Activated CD8-positive, alpha-beta memory T cell treated with anti-CD3 and anti-CD28 coated beads for 36 hours (primary cell): ENCODE measurements around the gene CCM2L. TPM values are rescaled to one million over a fixed set of nuclear protein-coding genes. Genes with fewer than 3 reads are reported as not detected.

Experiments
- CTCF ChIA-PET: fragments of 350-600 bp; sonication (Branson Sonifier 250); formaldehyde crosslinking; loops from one replicate; lab custom pipeline; 2021; ENCODE audit warnings: antibody characterized with exemption; lab: Charles Lee
- POLR2A ChIA-PET: fragments of 350-600 bp; sonication (Branson Sonifier 250); formaldehyde crosslinking; loops from one replicate; lab custom pipeline; 2021; ENCODE audit warnings: antibody characterized with exemption; lab: Charles Lee
- total RNA-seq, 2 experiments: library from RNA; stranded (reverse); gene quantifications; one replicate each; pipeline ENCODE4 v1.2.3, GENCODE V29; 2021

CCM2L gene
- total RNA-seq, 2 experiments from 2014 or later: not detected

DNA sequence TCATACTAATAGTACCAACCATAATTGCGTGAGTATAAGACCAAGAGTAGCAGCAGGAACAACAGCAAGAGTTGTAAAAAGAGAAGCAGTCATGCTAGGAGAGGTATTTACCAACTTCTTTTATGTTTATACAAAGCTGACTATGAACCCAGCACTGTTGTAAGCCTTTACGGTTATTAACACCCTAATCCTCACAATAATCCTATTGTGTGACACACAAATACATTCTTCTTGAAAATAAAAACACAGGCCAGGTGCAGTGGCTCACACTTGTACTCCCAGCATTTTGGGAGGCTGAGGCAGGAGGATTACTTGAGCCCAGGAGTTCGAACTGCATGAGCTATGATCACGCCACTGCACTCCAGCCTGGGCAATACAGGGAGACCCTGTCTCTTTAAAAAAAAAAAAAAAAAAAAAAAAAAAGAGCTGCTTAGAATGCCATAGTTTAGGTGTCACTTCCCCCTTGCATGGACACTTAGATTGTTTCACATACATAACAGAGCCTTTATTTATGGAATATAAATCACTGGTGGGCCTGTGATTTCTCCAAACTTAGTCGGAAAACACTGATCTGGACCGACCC, 62.0 kb downstream of the CCM2L start:
- POLR2A ChIA-PET: no interaction called here
- CTCF ChIA-PET: no interaction called here

DNA sequence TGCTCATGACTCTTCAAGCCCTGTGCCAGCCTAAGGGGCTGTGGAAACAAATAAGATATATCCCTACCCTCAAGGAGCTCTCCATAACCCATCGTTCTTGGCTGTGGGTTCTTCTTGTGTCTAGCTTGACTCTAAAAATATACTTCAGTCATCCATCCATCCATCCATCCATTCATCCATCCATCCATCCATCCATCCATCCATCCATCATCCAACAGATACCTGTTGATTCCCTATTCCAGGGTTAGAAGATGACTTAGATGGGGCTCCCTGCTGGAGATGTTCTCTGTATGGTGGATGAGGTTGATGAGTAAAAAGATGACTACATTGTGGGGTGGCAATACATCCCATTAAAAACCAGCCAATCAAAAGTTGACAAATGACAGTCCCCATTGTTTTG, 65.3 kb downstream of the CCM2L start:
- POLR2A ChIA-PET: no interaction called here

GRCh38 chr20:32077190-32077589, 67.0 kb downstream of the CCM2L start:
- ChIA-PET POLR2A (no interaction called here), CTCF (no interaction called here)

More for the DNA sequence above, 65.3 kb downstream of the CCM2L start:
- CTCF ChIA-PET: no interaction called here

DNA sequence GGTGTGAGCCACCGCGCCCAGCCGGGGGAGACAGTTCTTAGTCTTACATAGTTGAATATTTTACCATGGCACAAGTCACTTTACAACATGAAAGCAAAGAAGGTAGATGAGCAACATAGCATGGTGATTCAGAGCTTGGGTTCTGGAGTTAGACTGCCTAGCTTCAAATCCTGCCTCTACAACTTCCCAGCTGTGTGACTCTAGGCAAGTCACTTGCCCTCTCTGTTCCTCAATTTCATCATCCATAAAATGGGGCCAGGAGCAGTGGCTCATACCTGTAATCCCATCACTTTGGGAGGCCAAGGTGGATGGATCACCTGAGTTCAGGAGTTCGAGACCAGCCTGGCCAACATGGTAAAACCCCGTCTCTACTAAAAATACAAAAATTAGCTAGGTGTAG, 68.1 kb downstream of the CCM2L start:
- CTCF ChIA-PET: no interaction called here
- POLR2A ChIA-PET: no interaction called here

DNA sequence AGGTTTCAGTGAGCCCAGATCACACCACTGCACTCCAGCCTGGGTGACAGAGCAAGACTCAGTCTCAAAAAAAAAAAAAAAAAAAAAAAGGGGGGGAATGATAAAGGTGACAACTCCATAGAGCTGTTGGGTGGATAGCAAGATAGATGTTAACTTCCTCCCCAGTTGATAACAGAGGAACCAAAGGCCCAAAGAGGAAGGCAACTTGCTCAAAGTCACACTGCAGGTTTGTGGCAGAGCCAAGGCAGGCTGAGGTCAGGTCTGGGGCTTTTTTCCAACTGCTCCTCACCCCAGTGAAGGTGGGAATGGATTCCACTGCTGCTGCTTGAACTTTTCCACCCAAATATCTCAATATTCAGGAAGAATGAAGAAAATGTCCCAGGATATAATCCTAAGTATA, 68.6 kb downstream of the CCM2L start:
- ChIA-PET CTCF (interaction anchor here (0.7 kb wide), 1 partner anchor 13 kb away, joined by 6 read pairs; no protein-coding TSS in a partner anchor), POLR2A (no interaction called here)

DNA sequence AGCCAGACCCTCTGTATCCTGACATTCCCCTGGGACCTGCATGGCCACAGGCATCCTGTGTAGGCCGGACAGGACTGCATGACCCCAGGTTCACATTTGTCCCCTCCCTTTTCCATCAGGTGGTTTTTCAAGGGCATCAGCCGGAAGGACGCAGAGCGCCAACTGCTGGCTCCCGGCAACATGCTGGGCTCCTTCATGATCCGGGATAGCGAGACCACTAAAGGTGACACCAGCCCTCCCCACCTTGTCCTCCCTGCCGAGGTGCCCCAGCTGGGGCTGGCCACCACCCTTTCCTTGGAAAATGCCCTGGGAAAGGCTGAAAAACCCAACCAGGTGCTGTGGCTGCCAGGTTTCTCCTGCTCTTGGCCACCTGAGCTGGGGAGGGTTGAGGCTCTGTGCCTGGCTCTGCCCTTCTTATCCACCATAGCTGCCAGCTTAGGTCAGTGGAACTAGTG, 69.4 kb downstream of the CCM2L start:
- CTCF ChIA-PET: no interaction called here
- POLR2A ChIA-PET: no interaction called here

DNA sequence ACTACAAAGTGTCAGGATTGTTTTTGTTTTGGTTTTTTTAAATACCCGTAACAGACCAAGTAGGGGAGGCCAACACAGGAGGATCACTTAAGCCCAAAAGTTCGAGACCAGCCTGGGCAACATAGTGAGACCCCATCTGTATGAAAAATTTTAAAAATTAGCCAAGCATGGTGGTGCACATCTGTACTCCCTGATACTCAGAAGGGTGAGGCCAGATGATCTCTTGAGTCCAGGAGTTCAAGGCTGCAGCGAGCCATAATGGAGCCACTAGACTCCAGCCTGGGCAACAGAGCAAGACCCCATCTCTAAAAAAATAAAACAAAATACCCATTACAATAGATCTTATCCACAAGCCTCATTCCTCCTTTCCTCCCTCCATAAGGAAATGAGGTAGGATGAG, 70.5 kb downstream of the CCM2L start:
- CTCF ChIA-PET: interaction anchor here (1.2 to 2.5 kb wide), 2 partner anchors 45 to 49 kb away, joined by 3 to 7 read pairs; no protein-coding TSS in a partner anchor
- POLR2A ChIA-PET: no interaction called here

Other genes with a start within 250 kb of the CCM2L start
- gene MYLK2, start 191.1 kb upstream of the CCM2L start, total RNA-seq: under 1 TPM; 0.19 to 0.25 TPM
- not detected for gene FOXS1, start 164.8 kb upstream of the CCM2L start, total RNA-seq
- gene DUSP15, start 139.9 kb upstream of the CCM2L start, total RNA-seq: not detected
- gene TTLL9, start 139.8 kb upstream of the CCM2L start, total RNA-seq: not detected
- 10 to 100 TPM; 19.9 to 20.4 TPM for gene PDRG1, start 58.4 kb upstream of the CCM2L start, total RNA-seq
- gene XKR7, start 42.3 kb upstream of the CCM2L start, total RNA-seq: under 1 TPM in 1 of 2 experiments, not detected in 1; 0.02 TPM
- gene HCK, start 41.8 kb downstream of the CCM2L start, total RNA-seq: not detected
- 10 to 100 TPM; 49.8 TPM for gene TM9SF4, start 99.3 kb downstream of the CCM2L start, total RNA-seq
- gene PLAGL2, start 197.3 kb downstream of the CCM2L start, total RNA-seq: 100 to 1,000 TPM; 115 to 117 TPM
- 10 to 100 TPM; 78.5 to 82.1 TPM for gene POFUT1, start 197.4 kb downstream of the CCM2L start, total RNA-seq